ENCODE measurements around the gene CRTC3. TPM values are rescaled to one million over a fixed set of nuclear protein-coding genes. Genes with fewer than 3 reads are reported as not detected.

The CRTC3 gene
- total and polyA plus RNA-seq, 2 donors (not counting 1 experiment from before 2014, with no cell fraction given) = 18.3 to 23.4 TPM

- no peaks in the 10 kb centered on the region for H3K27me3 ChIP-seq (ENCODE audit: control insufficient read depth, insufficient read depth, low read length)
- H4K20me1 ChIP-seq (ENCODE audit: control insufficient read depth, extremely low read depth, insufficient read depth, low read length) = no peaks in the 10 kb centered on the region
- H3K27ac ChIP-seq (ENCODE audit: insufficient read depth, low read length) = no peak overlapping the region
- H2AFZ ChIP-seq (ENCODE audit: low read length) = no peak overlapping the region
- no peak overlapping the region for H3K4me2 ChIP-seq (ENCODE audit: extremely low read depth, insufficient read depth, low read length)
- no peaks in the 10 kb centered on the region for H3K79me2 ChIP-seq (ENCODE audit: control insufficient read depth, insufficient read depth, low read length)
- TF ChIP-seq EZH2 (IDR thresholded peaks at IDR 0.05; ENCODE audit: low read length, missing control alignments) (no peak), CTCF (conservative IDR thresholded peaks at IDR 0.05 in 1 of 2, IDR thresholded peaks at IDR 0.05 in 1 of 2; ENCODE audit: low read depth in 1 of 2, low read length in 2 of 2) (no peak)
- no peak overlapping the region for H3K4me3 ChIP-seq (replicated peaks in 1 of 4; ENCODE audit: control extremely low read depth in 1 of 4, insufficient read depth in 1 of 4, low read depth in 3 of 4, low read length in 4 of 4)
- H3K9ac ChIP-seq (ENCODE audit: insufficient read depth, low read length) = no peak overlapping the region
- DNase-seq (ENCODE audit: low read depth in 2 of 2) = no peak
- no peaks in the 10 kb centered on the region for H3K9me3 ChIP-seq (ENCODE audit: control insufficient read depth, insufficient read depth, low read depth, low read length)
- no peaks in the 10 kb centered on the region for H3K4me1 ChIP-seq (ENCODE audit: control insufficient read depth, extremely low read depth, insufficient read depth, low read length)
- peaks cover 10% of the 10 kb centered on the region for H3K36me3 ChIP-seq (ENCODE audit: control insufficient read depth, insufficient read depth, low read length)
Measured at GRCh38 chr15:90497376-90497775, 32.3 kb upstream of the CRTC3 start.

- TF ChIP-seq EZH2 (IDR thresholded peaks at IDR 0.05; ENCODE audit: low read length, missing control alignments) (no peak), CTCF (conservative IDR thresholded peaks at IDR 0.05 in 1 of 2, IDR thresholded peaks at IDR 0.05 in 1 of 2; ENCODE audit: low read depth in 1 of 2, low read length in 2 of 2) (no peak)
- no peaks in the 10 kb centered on the region for H3K79me2 ChIP-seq (ENCODE audit: control insufficient read depth, insufficient read depth, low read length)
- no peak overlapping the region for H3K27ac ChIP-seq (ENCODE audit: insufficient read depth, low read length)
- H3K9me3 ChIP-seq (ENCODE audit: control insufficient read depth, insufficient read depth, low read depth, low read length) = no peaks in the 10 kb centered on the region
- H3K9ac ChIP-seq (ENCODE audit: insufficient read depth, low read length) = no peak overlapping the region
- no peak for DNase-seq (ENCODE audit: low read depth in 2 of 2)
- no peaks in the 10 kb centered on the region for H3K4me1 ChIP-seq (ENCODE audit: control insufficient read depth, extremely low read depth, insufficient read depth, low read length)
- no peaks in the 10 kb centered on the region for H4K20me1 ChIP-seq (ENCODE audit: control insufficient read depth, extremely low read depth, insufficient read depth, low read length)
- H3K4me2 ChIP-seq (ENCODE audit: extremely low read depth, insufficient read depth, low read length) = no peak overlapping the region
- H3K27me3 ChIP-seq (ENCODE audit: control insufficient read depth, insufficient read depth, low read length) = no peaks in the 10 kb centered on the region
- no peak overlapping the region for H3K4me3 ChIP-seq (replicated peaks in 1 of 4; ENCODE audit: control extremely low read depth in 1 of 4, insufficient read depth in 1 of 4, low read depth in 3 of 4, low read length in 4 of 4)
- H3K36me3 ChIP-seq (ENCODE audit: control insufficient read depth, insufficient read depth, low read length) = peaks cover 10% of the 10 kb centered on the region
- H2AFZ ChIP-seq (ENCODE audit: low read length) = no peak overlapping the region
Measured at GRCh38 chr15:90497912-90498311, 31.8 kb upstream of the CRTC3 start.

- Histone ChIP-seq H3K4me3 (replicated peaks in 1 of 4; ENCODE audit: control extremely low read depth in 1 of 4, insufficient read depth in 1 of 4, low read depth in 3 of 4, low read length in 4 of 4) (no peak overlapping the region), H3K27ac (ENCODE audit: insufficient read depth, low read length) (no peak overlapping the region), H4K20me1 (ENCODE audit: control insufficient read depth, extremely low read depth, insufficient read depth, low read length) (no peaks in the 10 kb centered on the region), H3K9me3 (ENCODE audit: control insufficient read depth, insufficient read depth, low read depth, low read length) (no peaks in the 10 kb centered on the region), H3K27me3 (ENCODE audit: control insufficient read depth, insufficient read depth, low read length) (no peaks in the 10 kb centered on the region), H3K79me2 (ENCODE audit: control insufficient read depth, insufficient read depth, low read length) (no peaks in the 10 kb centered on the region), H2AFZ (ENCODE audit: low read length) (no peak overlapping the region), H3K4me2 (ENCODE audit: extremely low read depth, insufficient read depth, low read length) (no peak overlapping the region), H3K9ac (ENCODE audit: insufficient read depth, low read length) (no peak overlapping the region), H3K36me3 (ENCODE audit: control insufficient read depth, insufficient read depth, low read length) (peaks cover 10% of the 10 kb centered on the region), H3K4me1 (ENCODE audit: control insufficient read depth, extremely low read depth, insufficient read depth, low read length) (no peaks in the 10 kb centered on the region)
- no peak for DNase-seq (ENCODE audit: low read depth in 2 of 2)
- TF ChIP-seq CTCF (conservative IDR thresholded peaks at IDR 0.05 in 1 of 2, IDR thresholded peaks at IDR 0.05 in 1 of 2; ENCODE audit: low read depth in 1 of 2, low read length in 2 of 2) (no peak), EZH2 (IDR thresholded peaks at IDR 0.05; ENCODE audit: low read length, missing control alignments) (no peak)
Measured at GRCh38 chr15:90500171-90500570, 29.6 kb upstream of the CRTC3 start.

Measured in fibroblast of lung (primary cell).